ENCODE results near the gene SLC1A1.
A peak's percentile ranks its signal among the peaks of the same experiment; 100 is the strongest.

The SLC1A1 gene

DNA sequence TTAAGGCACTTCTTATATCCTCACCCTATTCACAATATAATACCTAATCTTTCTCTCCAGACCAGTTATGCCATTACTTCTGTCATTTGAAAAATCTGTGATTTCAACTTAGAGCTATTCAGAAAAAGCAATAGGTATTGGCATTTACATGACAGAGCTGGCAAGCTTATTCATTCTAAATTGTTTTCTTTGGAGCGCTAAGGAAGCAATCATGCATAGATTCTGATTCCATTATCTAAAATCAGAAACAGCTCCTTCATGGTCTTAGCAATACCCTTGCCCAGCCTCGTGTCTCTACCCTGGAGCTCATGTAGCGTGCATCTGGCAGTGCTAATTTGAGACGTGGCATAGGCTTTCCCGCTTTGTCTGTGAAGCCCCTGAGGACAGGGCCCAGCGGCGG lies 4.5 kb downstream of the SLC1A1 start:
- in situ Hi-C loops (cut with MboI; ENCODE audit: low sequenced_read_pairs) = no loop called here
- peak in 1 of 2 experiments; percentile 13 for DNase-seq (ENCODE audit: low spot score in 2 of 2)
- peaks cover 2% of the 10 kb centered on the region; the same call in 1 of the 2 replicates for H3K4me1 ChIP-seq
- no peaks in the 10 kb centered on the region for H3K36me3 ChIP-seq (replicated peaks)
- no peaks in the 10 kb centered on the region for H3K27me3 ChIP-seq (ENCODE audit: low read depth)
- H3K4me3 ChIP-seq = no peak overlapping the region
- no peaks in the 10 kb centered on the region for H3K9me3 ChIP-seq

DNA sequence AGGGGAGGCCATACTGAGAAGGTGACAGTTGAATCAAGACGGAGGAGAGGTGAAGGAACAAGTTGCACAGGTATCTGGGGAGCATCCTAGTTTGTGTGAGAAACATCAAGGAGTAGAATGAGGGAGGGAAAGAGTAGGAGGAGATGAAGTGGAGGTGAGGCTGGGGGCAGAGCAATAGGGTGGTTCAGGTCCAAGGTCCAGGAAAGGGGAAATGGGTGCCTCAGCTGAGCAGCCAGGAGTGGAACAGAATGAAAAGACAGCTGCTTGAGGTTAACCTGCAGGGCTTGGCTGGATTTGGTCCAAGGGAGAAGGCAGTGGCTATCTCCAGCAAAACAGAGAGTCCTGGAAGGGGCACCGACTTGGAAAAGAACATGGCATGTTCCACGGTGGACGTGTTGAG lies 5.3 kb downstream of the SLC1A1 start:
- no peaks in the 10 kb centered on the region for H3K27me3 ChIP-seq (ENCODE audit: low read depth)
- no peak for DNase-seq (ENCODE audit: low spot score in 2 of 2)
- peaks cover 2% of the 10 kb centered on the region; the same call in 1 of the 2 replicates for H3K4me1 ChIP-seq
- H3K4me3 ChIP-seq = no peak overlapping the region
- H3K36me3 ChIP-seq (replicated peaks) = no peaks in the 10 kb centered on the region
- H3K9me3 ChIP-seq = no peaks in the 10 kb centered on the region
- in situ Hi-C loops (cut with MboI; ENCODE audit: low sequenced_read_pairs) = no loop called here

DNA sequence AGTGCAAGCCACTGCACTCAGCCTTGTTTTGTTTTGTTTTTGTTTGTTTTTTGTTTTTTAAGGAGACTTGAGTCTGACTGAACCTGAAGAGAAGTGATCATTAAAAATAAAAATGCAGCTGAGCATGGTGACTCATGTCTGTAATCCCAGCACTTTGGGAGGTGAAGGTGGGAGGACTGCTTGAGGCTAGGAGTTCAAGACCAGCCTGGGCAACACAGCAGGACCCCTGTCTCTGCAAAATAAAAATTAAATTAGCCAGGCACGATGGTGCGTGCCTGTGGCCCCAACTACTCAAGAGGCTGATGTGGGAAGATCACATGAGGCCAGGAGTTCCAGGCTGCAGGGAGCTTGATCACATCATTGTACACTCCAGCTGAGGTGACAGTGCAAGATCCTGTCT lies 6.2 kb downstream of the SLC1A1 start:
- in situ Hi-C loops (cut with MboI; ENCODE audit: low sequenced_read_pairs) = no loop called here
- no peak for DNase-seq (ENCODE audit: low spot score in 2 of 2)
- H3K36me3 ChIP-seq (replicated peaks) = no peaks in the 10 kb centered on the region
- H3K4me1 ChIP-seq = peaks cover under 1% of the 10 kb centered on the region; the same call in 1 of the 2 replicates
- no peaks in the 10 kb centered on the region for H3K27me3 ChIP-seq (ENCODE audit: low read depth)
- no peak overlapping the region for H3K4me3 ChIP-seq
- no peaks in the 10 kb centered on the region for H3K9me3 ChIP-seq

DNA sequence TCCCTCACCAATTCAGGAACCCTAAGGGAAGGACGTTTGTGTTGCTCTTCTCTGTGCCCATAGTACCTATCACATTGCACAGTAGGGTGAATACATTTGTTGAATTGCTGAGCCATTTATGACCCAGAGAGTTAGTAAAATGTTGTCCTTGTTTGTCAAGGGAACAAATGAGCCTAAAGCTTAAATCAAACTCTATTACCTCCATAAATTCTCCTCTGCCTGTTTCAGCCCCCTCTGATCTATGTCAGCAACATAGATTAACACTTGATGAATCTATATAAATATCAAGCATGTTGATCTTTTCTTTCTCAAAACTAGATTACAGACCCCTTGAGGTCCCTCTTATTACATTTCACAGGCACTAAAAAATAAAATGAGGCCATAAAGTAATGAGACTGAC lies 7.1 kb downstream of the SLC1A1 start:
- no peak for DNase-seq (ENCODE audit: low spot score in 2 of 2)
- in situ Hi-C loops (cut with MboI; ENCODE audit: low sequenced_read_pairs) = no loop called here
- no peaks in the 10 kb centered on the region for H3K9me3 ChIP-seq

DNA sequence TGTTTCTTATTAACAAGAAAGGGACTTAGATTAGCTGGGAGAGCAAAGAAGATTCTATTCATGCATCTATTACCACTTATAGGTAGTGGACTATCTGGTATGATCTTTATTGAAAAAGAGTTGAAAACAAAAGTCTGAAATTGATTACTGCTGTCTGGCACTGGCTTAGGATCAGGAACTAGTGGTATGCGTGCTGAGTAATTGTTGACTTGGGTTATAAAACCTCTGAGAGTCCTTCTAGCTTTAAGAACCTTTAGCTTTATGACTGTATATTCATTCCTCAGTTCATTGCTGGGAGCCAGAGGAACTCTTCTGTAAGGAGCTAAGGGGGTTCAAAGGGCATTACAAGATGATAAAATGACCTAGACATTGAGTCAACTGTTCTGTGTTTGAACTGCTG lies 7.6 kb downstream of the SLC1A1 start:
- no peak for DNase-seq (ENCODE audit: low spot score in 2 of 2)
- Histone ChIP-seq H3K36me3 (replicated peaks) (no peaks in the 10 kb centered on the region), H3K4me3 (no peak overlapping the region), H3K27me3 (ENCODE audit: low read depth) (no peaks in the 10 kb centered on the region), H3K9me3 (no peaks in the 10 kb centered on the region), H3K4me1 (peaks cover 5% of the 10 kb centered on the region; the same call in 1 of the 2 replicates)
- in situ Hi-C loops (cut with MboI; ENCODE audit: low sequenced_read_pairs) = no loop called here

More for the DNA sequence above, 7.1 kb downstream of the SLC1A1 start:
- no peak overlapping the region for H3K4me3 ChIP-seq
- H3K4me1 ChIP-seq = peaks cover under 1% of the 10 kb centered on the region; the same call in 1 of the 2 replicates
- H3K27me3 ChIP-seq (ENCODE audit: low read depth) = no peaks in the 10 kb centered on the region
- H3K36me3 ChIP-seq (replicated peaks) = no peaks in the 10 kb centered on the region

DNA sequence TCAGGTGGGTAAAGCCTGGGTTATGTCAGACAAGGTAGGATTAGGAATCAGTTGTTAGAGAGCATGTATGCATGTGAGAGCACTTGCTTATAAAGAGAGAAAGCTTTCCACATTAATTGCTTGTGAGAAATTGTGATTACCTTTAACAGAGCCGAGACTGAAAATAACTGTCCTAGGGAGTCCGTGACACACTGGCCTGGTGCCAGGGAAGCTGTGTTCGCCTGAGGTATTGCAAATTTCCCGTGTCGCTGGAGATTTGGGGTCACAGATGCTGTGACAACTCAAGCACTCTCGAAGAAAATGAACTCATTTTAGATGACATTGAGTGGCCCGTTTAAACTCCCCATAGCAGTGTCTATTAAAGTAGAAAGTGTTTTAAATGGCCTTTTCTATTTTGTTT lies 9.6 kb downstream of the SLC1A1 start:
- H3K27me3 ChIP-seq (ENCODE audit: low read depth) = no peaks in the 10 kb centered on the region
- in situ Hi-C loops (cut with MboI; ENCODE audit: low sequenced_read_pairs) = no loop called here
- H3K4me1 ChIP-seq = peaks cover 6% of the 10 kb centered on the region; the same call in 1 of the 2 replicates
- DNase-seq (ENCODE audit: low spot score in 2 of 2) = no peak
- no peak overlapping the region for H3K4me3 ChIP-seq
- H3K9me3 ChIP-seq = no peaks in the 10 kb centered on the region
- no peaks in the 10 kb centered on the region for H3K36me3 ChIP-seq (replicated peaks)

DNA sequence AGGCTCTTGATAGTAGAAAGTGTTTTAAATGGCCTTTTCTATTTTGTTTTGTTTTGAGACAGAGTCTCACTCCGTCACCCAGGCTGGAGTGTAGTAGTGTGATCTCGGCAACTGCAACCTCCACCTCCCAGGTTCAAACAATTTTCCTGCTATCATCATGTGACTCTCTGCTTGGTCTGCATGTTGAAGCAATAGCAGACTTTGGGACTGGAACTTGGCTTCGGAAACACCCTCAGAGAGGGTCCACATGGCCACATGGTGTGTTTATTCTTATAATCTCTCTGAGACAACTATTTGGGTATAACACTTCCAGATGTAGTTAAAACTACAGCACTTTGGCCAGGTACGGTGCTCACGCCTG lies 10.9 kb downstream of the SLC1A1 start:
- in situ Hi-C loops (cut with MboI; ENCODE audit: low sequenced_read_pairs) = no loop called here
- Histone ChIP-seq H3K4me3 (no peak overlapping the region), H3K9me3 (no peaks in the 10 kb centered on the region), H3K4me1 (peaks cover 6% of the 10 kb centered on the region; the same call in 1 of the 2 replicates), H3K36me3 (replicated peaks) (no peaks in the 10 kb centered on the region), H3K27me3 (ENCODE audit: low read depth) (no peaks in the 10 kb centered on the region)
- no peak for DNase-seq (ENCODE audit: low spot score in 2 of 2)

DNA sequence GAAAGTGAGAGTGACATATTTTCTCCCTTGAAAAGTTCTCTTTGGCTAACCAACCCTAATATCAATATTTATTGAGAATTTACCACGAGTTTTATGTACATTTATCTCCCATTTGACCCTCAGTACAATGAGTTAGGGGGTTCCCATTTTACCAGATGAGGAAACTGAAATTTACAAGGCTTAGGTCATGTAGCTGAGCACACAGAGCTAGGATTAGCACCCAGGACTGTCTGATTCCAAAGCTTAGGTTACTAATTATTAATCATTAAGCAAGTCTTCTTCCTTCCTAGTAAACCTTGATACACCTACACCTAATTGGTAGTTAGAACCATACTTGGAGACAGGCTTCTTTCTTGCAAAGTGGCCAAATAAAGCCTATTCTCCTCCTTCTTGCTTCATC lies 12.2 kb downstream of the SLC1A1 start:
- no peak for DNase-seq (ENCODE audit: low spot score in 2 of 2)
- Histone ChIP-seq H3K4me1 (peaks cover 6% of the 10 kb centered on the region; the same call in 1 of the 2 replicates), H3K36me3 (replicated peaks) (no peaks in the 10 kb centered on the region), H3K9me3 (no peaks in the 10 kb centered on the region), H3K27me3 (ENCODE audit: low read depth) (no peaks in the 10 kb centered on the region), H3K4me3 (no peak overlapping the region)
- in situ Hi-C loops (cut with MboI; ENCODE audit: low sequenced_read_pairs) = no loop called here

DNA sequence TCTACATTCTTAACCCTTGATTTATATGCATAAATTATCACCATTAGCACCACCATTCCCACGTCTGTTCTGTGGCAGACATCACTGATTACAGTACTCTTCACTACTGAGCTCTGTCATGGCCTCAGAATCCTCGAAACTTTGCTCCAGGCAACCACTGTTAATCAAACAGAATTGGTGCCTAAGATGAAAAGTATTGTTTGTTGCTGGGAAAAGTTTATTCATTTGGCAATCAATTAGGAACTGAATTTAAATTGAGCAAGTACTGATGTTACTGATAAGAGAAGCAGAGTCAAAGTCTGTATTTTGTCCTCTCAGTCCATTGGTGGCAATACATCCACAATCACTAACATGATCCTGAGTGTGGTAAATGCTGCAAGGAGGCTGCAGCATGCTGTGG lies 12.8 kb downstream of the SLC1A1 start:
- H3K9me3 ChIP-seq = no peaks in the 10 kb centered on the region
- in situ Hi-C loops (cut with MboI; ENCODE audit: low sequenced_read_pairs) = no loop called here
- peaks cover 6% of the 10 kb centered on the region; the same call in 1 of the 2 replicates for H3K4me1 ChIP-seq
- no peak overlapping the region for H3K4me3 ChIP-seq
- H3K36me3 ChIP-seq (replicated peaks) = no peaks in the 10 kb centered on the region
- H3K27me3 ChIP-seq (ENCODE audit: low read depth) = no peaks in the 10 kb centered on the region
- no peak for DNase-seq (ENCODE audit: low spot score in 2 of 2)

DNA sequence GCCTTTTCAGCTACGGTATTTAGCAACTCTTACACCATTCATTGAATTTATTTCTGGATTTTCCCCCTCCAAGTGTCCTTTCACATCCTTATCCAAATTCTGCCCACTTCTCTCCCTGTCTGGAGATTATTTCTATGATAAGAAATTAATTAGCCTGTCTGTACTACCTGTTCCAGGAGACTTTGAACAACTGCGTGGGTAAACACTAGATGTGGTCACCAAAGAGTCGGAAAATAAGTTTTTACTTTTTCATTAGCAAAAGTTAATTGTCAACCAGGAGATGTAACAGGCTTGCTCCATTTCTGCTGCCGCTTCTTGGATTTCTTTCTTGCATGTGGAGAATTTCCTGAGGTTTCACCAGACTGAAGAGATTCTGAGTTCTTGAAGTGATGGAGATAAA lies 14.0 kb downstream of the SLC1A1 start:
- no peak for DNase-seq (ENCODE audit: low spot score in 2 of 2)
- no peaks in the 10 kb centered on the region for H3K36me3 ChIP-seq (replicated peaks)
- no peak overlapping the region for H3K4me3 ChIP-seq
- peaks cover 6% of the 10 kb centered on the region; the same call in 1 of the 2 replicates for H3K4me1 ChIP-seq
- in situ Hi-C loops (cut with MboI; ENCODE audit: low sequenced_read_pairs) = no loop called here
- no peaks in the 10 kb centered on the region for H3K27me3 ChIP-seq (ENCODE audit: low read depth)
- H3K9me3 ChIP-seq = no peaks in the 10 kb centered on the region

DNA sequence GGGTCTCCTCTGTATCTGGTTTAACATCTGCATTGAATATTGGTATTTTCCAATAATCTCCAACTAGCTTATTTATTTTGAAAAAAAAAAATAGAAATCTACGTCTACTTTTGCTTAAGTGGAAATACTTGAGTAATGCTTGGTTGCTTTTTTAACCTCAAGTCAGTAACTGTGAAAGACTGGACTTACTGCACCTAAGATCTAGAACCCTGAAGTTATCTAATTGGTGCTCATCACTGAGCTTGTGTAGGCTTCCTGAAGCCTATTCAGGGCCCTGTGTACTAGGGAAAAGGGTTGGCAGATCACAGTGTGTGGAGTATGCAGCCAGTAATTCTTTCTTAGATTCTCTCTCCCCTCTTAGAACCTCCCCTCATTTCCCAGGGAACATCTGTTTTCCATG lies 16.2 kb downstream of the SLC1A1 start:
- in situ Hi-C loops (cut with MboI; ENCODE audit: low sequenced_read_pairs) = no loop called here
- Histone ChIP-seq H3K4me1 (peaks cover 6% of the 10 kb centered on the region; the same call in 1 of the 2 replicates), H3K36me3 (replicated peaks) (no peaks in the 10 kb centered on the region), H3K9me3 (no peaks in the 10 kb centered on the region), H3K4me3 (no peak overlapping the region), H3K27me3 (ENCODE audit: low read depth) (no peaks in the 10 kb centered on the region)
- DNase-seq (ENCODE audit: low spot score in 2 of 2) = no peak

DNA sequence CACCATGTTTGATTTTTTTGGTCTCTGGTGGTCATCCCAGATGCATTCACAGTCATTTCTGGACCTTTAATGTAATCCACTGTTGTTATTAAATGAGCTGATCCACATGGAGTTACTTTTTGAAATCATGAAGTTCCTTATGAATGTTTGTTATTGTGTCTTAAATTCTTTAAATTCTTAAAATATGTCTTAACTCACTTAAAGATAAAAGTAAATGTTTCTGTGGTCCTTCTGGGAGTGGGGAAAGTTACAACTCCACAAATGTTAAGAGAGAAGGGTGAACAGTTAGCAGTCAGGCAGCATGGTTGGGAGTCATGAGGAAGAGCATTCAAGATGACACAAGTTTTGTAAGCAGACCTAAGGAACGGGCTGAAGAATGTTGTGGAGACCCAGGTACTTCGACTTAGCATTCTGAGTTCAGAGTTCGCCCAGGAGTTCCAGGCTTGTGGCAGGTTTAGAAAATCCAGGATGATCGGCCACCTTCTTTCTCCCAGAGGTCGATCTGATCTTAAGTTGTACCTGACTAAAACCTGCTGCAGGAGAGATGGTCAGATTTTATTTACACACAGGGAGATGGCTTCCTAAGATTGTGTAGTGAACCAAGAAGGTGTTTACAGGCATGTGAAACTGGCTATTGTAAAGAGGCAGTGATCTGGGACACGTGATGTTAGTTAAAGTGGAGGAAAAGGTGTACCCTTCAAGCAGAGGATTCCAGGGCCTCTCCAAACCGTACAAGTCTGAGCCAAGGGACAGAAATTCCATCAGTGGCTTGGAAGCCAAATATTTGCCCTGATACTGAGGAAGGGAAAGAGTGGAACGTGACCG lies 17.2 kb downstream of the SLC1A1 start:
- in situ Hi-C loops (cut with MboI; ENCODE audit: low sequenced_read_pairs) = no loop called here
- no peak for DNase-seq (ENCODE audit: low spot score in 2 of 2)
- Histone ChIP-seq H3K9me3 (no peaks in the 10 kb centered on the region), H3K4me3 (no peak overlapping the region), H3K27me3 (ENCODE audit: low read depth) (no peaks in the 10 kb centered on the region), H3K4me1 (peaks cover 4% of the 10 kb centered on the region; the same call in 1 of the 2 replicates), H3K36me3 (replicated peaks) (no peaks in the 10 kb centered on the region)

DNA sequence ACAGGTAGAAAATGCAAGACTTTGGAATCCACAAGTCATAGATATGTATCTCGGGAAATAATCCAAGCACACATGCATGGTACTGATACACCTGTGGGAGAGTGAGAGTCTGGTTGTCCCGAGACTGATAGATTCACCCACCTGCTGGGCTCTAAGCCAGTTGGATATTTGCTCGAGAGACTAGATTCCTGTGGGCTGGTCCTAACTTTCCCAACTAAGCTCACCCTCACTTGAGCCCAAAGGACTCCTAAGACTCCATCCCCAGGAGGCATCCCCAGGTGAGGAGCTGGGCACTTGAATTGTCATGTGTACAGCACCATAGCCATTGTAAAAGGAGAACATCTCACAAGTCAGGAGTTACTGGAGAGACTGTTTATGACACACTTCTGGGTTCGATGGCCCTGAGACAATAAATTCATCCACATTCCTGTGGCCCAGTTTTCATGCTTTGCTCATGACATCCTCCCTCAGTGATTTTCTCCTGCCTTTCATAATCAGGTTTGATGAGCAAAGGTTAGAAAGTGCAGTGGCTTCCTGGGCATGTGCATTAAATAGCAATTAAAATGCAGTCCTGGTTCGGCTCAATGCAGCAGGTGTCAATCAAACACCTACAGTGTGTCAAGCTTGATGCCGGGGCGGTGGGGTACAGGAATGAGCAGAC lies 18.1 kb downstream of the SLC1A1 start:
- Histone ChIP-seq H3K36me3 (replicated peaks) (no peaks in the 10 kb centered on the region), H3K4me1 (no peaks in the 10 kb centered on the region), H3K9me3 (no peaks in the 10 kb centered on the region), H3K27me3 (ENCODE audit: low read depth) (no peaks in the 10 kb centered on the region), H3K4me3 (no peak overlapping the region)
- in situ Hi-C loops (cut with MboI; ENCODE audit: low sequenced_read_pairs) = no loop called here
- no peak for DNase-seq (ENCODE audit: low spot score in 2 of 2)

DNA sequence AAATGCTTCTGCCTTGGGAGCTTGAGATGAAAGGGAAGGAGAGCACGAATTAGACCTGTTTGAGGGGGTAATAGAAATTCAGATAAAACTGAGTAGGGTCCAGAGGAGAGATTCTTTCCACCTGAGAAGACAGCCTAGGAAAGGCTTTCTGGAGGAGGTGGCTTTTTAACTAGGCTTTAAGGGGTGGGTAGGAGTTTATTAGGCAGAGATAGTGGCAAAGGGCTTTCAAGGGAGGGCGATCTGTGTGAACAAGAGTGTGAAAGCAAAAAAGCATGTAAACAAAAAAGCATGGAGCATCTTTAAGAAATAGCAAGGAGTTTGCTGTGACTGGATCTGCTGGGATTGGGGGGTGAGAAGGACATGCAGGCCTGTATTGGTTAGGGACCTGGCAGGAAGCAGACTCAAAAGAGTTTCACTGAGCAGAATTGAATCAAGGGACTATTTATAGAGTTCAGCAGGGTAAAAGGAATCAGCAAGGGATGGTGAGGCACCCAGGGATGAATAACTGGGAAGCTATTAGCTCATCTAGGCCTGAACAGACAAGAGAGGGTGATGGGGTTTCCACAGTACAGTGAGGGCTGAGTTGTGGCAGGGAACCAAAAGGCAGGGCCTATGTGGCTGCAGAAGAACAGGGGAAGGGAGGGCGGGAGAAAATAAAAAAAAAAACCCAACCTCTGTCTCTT lies 18.8 kb downstream of the SLC1A1 start:
- in situ Hi-C loops (cut with MboI; ENCODE audit: low sequenced_read_pairs) = no loop called here
- Histone ChIP-seq H3K27me3 (ENCODE audit: low read depth) (no peaks in the 10 kb centered on the region), H3K4me1 (no peaks in the 10 kb centered on the region), H3K9me3 (no peaks in the 10 kb centered on the region), H3K36me3 (replicated peaks) (no peaks in the 10 kb centered on the region), H3K4me3 (no peak overlapping the region)
- no peak for DNase-seq (ENCODE audit: low spot score in 2 of 2)
